Stimulated activated CD8-positive, alpha-beta memory T cell treated with anti-CD3 and anti-CD28 coated beads, Interleukin-7, amount 100 ng/mL, for 1 hour (primary cell): ENCODE data around the gene ARSI.

Experiments
- DNase-seq, 2 donors: peaks; one replicate each; pipeline ENCODE4 v3.0.0-alpha.2; 2020; ENCODE audit warnings: low read depth in 2 of 2

ARSI gene

DNA sequence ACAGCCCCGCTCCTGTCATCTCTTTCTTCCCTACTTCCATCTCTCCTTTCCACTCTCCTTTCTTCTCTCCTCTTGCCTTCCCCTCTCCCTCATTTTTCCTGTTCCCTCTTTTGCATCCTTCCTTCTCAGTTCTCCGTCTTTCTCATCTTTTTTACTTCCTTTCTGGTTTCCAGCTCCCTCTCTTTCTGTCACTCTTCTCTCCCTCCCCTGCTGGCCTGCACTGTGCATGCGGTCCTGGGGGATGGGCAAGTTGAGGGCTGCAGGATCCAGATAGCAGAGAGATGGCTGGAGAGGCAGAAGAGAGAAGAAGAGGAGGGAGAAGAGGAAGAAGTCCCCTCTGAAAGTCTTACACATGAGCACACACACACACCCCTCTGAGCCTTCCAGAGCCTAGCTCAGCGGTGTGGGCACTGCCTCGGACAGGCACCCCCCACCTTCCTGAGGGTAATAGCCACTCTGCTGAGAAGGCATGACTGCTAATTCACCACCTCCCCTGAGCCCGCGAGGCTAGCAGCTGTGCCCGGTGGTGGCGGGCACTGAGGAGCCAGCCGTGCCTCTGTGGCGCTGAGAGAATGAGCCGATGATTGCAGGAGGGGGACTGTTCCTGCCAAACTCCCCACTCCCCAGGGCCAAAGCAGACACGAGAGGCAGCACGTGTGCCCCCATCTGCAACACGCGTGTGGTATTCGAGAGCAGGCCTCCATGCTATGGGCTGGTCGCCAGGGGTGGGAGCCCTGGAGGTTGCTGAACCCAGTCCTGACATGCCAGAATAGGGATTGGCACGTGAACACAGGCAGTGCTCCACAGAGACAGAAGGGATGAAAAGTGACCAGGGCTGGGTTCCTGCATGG lies 9.4 kb downstream of the ARSI start:
- no peak for DNase-seq

DNA sequence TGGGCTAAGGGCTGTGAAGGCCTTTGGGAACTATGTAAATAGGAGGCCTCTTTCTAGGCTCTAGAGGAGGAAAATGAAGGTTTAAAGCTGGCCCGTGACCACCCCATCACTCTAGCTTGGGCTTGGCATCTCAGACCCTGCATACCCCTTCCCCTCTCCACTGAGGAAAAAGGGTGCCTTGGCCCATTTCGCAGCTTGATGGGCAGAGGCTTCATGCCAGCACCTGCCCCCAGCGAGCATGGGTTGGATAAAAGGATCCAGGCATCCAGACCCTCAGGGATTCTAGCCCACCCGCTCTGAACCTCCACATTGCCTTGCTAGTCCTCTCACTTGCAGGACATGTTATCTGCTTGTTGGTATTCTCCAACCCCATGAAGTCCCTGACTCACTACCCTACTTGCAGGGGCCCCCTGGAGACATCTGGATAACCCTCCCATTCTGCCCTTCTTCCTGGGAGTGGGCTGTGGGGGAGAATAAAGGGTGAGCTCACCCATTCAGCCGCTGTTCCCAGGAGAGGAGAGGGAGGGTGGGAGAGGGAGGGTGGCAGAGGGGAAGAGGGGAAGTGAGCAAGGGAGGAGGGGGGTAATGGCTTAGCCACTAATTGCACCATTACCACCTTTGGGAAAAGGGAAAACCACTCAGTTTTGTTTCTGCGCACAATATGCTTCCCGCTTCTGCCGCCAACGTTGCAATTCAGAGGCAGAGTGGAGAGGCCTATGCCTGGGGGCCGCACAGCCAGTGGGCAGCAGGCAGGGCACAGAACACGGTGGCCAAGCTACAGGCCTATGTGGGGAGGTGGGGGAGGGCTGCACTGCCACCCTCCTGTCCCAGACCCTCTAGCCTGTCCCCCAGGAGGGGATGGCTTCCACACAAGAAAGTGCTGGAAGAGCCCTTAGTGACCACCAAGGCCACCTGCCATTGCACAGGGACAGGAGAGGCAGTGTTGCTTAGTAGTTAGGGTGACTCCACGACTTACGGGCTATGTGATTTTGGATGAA lies 11.0 kb downstream of the ARSI start:
- DNase-seq = no peak

- no peak for DNase-seq
Measured at GRCh38 chr5:150289551-150290390, 12.9 kb downstream of the ARSI start, which contains the start of gene CAMK2A. TSS of gene CAMK2A (minus strand) at chr5:150289773. CDS start at chr5:150289625, 148 bp downstream.

- no peak for DNase-seq
Measured at GRCh38 chr5:150288791-150289190, 13.9 kb downstream of the ARSI start.

DNA sequence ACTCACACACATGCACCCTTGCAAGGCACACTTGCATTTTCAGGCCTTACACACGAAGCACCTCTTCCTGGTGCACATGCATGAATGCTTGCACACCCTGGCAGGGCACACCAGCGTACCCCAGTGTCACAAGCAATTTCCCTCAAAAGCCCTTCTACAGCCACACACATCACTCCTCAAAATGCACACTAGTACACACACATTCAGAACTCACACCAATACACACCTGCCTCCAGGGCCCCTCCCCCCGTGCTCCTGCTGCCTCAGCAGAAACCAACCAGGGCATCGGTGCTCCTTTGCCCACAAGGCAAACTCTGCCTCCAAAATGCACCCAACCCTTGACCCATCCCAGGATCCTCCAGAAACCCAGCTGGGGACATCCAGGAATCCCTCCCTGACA lies 14.3 kb downstream of the ARSI start:
- DNase-seq = no peak

- no peak for DNase-seq
Measured at GRCh38 chr5:150286820-150287219, 15.9 kb downstream of the ARSI start.

- no peak for DNase-seq
Measured at GRCh38 chr5:150285114-150285513, 17.6 kb downstream of the ARSI start.

GRCh38 chr5:150284311-150284710 lies 18.4 kb downstream of the ARSI start:
- no peak for DNase-seq

DNA sequence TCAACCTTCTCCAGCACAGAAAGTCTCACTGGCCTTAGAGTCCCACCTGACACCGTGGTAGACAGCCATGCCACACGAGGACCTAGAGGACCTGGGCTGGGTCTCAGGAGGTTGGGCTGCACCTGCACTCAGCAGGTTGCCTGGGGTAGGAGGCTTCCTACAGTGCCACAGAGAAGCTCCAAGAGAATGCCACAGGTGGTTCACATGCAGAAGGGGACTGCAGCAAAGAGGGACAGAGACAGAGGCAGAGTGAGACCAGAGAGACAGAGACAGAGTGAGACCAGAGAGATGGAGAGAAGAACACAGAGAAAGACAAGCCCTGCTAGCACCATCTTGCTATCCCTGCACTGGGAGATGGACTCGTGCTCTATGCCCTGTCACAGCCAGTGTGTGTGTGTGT lies 18.8 kb downstream of the ARSI start:
- DNase-seq = no peak

DNA sequence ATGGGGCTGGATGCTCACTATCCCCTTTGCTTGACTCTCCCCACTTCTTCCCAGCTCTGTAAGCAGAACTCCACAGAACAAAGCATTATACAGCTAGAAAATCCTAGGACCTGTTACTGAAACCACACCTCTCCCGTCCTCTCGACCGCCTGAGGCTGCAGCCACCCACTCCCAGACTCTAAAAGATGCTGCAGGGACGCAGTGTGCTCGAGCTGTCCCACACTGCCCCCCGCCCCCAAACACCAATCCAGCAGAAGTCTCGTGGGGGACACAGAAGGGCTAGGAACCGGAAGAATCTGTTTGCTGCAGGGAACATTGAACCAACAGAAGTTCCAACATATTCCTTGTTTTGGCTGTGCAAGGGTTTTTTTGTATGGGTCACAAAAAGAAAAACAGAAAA lies 20.7 kb downstream of the ARSI start:
- DNase-seq = no peak

DNA sequence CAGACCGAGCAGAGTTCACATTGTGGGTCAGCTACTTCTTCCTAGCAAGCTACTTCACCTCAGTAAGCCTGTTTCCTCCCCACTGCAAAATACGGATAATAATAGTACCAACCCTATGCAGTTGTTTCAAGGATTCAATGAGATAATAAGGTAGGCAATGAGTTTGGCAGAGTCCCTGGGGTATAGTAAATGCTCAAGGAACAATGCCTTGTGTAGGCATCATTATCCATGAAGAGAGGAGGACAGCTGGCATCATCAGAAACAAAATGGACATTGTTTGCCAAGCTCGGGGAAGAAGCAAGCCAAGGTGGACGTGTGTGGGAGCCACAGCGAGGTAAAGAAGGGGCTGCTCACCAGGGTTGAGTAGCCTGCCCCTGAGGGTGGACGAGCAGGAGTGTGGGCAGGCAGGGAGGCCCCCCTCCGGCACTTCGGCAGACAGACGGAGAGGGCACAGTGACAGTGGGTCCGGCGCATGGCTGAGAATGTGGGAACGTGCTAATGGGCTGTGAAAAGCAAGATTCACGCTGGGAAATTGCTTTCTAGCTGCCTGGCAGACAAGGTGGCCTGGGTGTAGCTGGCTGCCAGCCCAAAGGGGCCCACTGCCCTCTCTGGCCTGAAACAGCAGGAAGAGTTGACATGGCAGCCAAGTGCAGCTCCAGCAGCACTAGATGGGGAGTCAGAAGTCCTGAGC lies 23.2 kb downstream of the ARSI start:
- DNase-seq = no peak

DNA sequence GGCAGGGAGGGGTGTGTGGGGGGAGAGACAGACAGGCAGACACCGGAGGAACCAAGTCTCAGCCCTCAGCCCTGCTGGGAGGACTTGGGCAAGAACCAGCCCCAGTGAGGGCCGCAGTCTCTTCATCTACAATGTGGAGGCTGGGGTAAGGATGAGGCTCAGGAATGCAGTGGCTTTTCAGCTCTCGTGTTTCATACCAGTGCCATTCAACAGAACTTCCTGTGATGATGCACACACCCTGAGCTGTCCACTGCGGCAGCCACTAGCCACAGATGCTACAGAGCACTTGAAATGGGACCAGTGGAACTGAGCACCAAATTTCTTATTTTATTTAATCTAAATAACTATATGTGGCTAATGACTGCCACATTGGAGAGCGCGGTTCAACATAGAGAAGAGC lies 23.8 kb downstream of the ARSI start:
- DNase-seq = no peak

DNA sequence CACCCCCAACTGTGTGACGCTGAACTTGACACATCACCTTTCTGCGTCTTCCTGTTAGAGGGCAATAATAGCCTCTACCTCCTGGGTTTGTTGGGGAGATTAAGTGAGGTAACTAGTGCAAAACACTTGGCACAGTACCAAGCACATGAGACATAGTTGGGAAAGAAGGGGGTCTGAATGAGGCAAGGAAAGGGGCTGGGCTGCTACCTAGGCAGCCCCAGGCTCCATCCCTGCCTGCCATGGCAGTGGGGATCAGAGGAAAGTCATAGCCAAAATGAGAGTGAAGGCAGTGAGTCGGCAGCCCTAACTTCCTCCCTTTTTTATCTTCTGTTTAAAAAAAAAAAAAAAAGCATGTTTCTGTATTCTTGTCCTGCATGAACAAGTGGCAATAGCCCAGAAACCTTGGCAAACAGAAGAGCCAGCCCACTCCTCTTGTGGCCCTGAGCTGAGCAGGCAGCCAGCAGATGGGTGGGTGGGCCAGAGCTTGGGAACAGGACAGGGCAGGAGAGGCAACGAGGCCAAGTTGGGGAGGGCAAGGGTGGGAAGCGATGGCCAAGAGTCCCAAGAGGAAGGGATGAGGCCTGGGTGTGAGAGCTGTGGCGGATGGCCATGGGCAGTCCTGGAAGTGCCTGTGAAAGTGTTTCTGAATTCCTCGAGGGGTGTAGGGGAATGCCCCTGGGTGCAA lies 24.5 kb downstream of the ARSI start:
- DNase-seq = no peak

- no peak for DNase-seq
Measured at GRCh38 chr5:150277043-150277442, 25.7 kb downstream of the ARSI start.

- DNase-seq = no peak
Measured at GRCh38 chr5:150274811-150275210, 27.9 kb downstream of the ARSI start.

- DNase-seq = no peak
Measured at GRCh38 chr5:150272531-150272930, 30.2 kb downstream of the ARSI start.

GRCh38 chr5:150271923-150272322 lies 30.8 kb downstream of the ARSI start:
- no peak for DNase-seq

DNA sequence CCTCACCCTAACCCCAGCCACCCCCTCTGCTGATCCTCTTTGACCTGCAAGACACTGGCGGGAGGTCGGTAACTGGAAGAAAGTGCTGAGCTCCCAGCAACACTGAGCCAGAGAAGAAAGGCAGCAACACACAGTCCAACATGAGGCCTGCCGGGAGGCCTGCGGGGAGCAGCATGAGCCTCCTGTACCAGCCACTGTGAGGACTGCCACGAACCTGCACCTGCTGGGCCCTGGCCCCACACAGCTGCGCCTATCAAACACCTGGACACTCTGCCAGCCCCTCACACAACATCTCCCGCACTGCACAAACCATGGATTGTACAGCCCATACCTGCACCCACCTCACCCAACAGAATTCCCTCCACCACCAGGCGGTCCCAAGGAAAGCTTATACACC lies 31.4 kb downstream of the ARSI start:
- no peak for DNase-seq

DNA sequence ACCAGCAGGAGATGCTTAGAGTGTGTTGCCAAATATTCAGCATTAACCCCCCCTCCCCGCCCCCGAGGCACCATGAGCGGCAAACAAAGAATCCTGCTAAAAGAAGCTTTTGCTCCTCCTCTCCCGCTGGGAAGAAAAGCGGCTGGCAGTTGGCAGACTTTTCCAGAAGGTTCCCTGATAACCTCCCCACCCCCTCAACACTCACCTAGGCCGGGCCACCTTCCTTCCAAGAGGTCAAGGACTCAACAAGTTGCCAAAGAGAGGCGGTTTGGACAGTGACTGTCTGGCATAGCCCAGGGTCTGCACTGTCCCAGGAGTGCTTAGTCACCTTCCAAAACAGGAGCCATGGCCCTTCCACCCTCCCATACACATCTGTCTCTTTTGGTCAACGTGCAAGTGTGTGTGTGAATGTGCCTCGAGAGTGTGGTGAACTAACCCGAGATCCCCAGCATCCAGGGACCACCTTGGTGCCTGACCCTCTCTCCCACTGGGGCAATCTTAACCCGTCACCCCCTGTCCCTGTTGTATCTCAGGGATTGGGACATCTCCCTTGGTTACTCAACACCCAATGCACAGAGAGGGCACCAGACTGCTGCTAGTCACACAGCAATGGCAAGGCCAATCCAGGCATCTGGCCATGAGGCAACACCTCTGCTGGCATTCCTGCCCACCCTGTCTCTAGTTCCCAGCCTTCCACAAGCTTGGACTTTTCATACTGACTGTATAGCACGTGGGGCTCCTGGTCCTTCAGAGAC lies 32.0 kb downstream of the ARSI start:
- DNase-seq = no peak

DNA sequence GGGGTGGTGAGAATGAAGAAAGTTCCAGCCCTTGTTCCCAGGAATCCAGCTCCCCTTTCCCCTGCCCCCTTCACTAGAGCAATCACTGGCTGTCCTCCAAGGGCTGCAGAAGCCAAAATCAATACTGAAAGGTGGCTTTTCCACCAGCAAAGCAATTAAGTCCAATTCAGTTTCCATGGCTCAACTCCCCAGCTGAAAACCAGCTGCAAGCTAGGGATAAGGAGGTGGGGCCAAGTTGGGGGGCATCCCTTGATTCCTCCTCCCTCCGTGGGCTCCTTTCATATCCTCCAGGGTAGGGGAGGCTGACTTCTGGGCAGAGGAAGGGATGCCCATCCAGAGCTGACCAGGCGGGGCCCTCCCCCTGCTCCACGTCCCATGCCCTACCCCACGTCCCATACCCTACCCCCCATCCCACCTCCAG lies 35.8 kb downstream of the ARSI start:
- DNase-seq = no peak
